ENCODE results near the gene SAMD4B.
A peak's percentile ranks its signal among the peaks of the same experiment; 100 is the strongest.
"Not testable (repeated sequence)": the region's sequence is repeated elsewhere in the genome, so short reads cannot be mapped to it uniquely, and the experiment has no call there.

Gene SAMD4B

GRCh38 chr19:39314016-39314728, 28.0 kb upstream of the SAMD4B start:
- DNase-seq = no peak

- DNase-seq = no peak
Measured at GRCh38 chr19:39315933-39316332, 26.3 kb upstream of the SAMD4B start.

- no peak for DNase-seq
Measured at GRCh38 chr19:39316627-39317321, 25.4 kb upstream of the SAMD4B start.

GRCh38 chr19:39317476-39317875, 24.7 kb upstream of the SAMD4B start:
- no peak for DNase-seq

GRCh38 chr19:39318071-39318470, 24.1 kb upstream of the SAMD4B start:
- DNase-seq = no peak

GRCh38 chr19:39318690-39319089, 23.5 kb upstream of the SAMD4B start:
- no peak for DNase-seq

GRCh38 chr19:39319098-39319891, 22.9 kb upstream of the SAMD4B start:
- no peak for DNase-seq

GRCh38 chr19:39319892-39320248, 22.4 kb upstream of the SAMD4B start:
- DNase-seq = no peak

GRCh38 chr19:39321117-39321831, 20.9 kb upstream of the SAMD4B start:
- no peak for DNase-seq

GRCh38 chr19:39321832-39322176, 20.4 kb upstream of the SAMD4B start:
- DNase-seq = no peak

GRCh38 chr19:39324242-39324842, 17.9 kb upstream of the SAMD4B start:
- DNase-seq = no peak

- peak; percentile 28 to 67 for DNase-seq
Measured at GRCh38 chr19:39325778-39326665, 16.2 kb upstream of the SAMD4B start.

- DNase-seq = no peak
Measured at GRCh38 chr19:39327363-39328045, 14.7 kb upstream of the SAMD4B start.

- peak; percentile 25 to 94 for DNase-seq
Measured at GRCh38 chr19:39328046-39328705, 14.0 kb upstream of the SAMD4B start.

- no peak for DNase-seq
Measured at GRCh38 chr19:39329948-39330347, 12.3 kb upstream of the SAMD4B start.

- no peak for DNase-seq
Measured at GRCh38 chr19:39332293-39332692, 9.9 kb upstream of the SAMD4B start.

- DNase-seq = not testable (repeated sequence)
Measured at GRCh38 chr19:39332738-39333137, 9.5 kb upstream of the SAMD4B start.

GRCh38 chr19:39333507-39333906, 8.7 kb upstream of the SAMD4B start:
- no peak for DNase-seq

- DNase-seq = no peak
Measured at GRCh38 chr19:39334444-39334976, 7.7 kb upstream of the SAMD4B start.

GRCh38 chr19:39335168-39335548, 7.1 kb upstream of the SAMD4B start:
- peak in 1 of 2 donors; percentile 18 for DNase-seq

Data from inflammatory macrophage treated with lipopolysaccharide for 1 hour (primary cell).